ENCODE results near the gene IST1. TPM values are rescaled to one million over a fixed set of nuclear protein-coding genes. Genes with fewer than 3 reads are reported as not detected.

IST1 gene
- total and polyA plus RNA-seq, 10 donors, result 99.0 to 249 (median 213) TPM

- peaks cover 11 to 100% (median 96%) of the 10 kb centered on the region in 6 donors for H3K36me3 ChIP-seq
- H3K9me3 ChIP-seq, result peaks cover 0 to 8% (median 3%) of the 10 kb centered on the region in 8 donors
- no peak overlapping the region for H3K4me3 ChIP-seq
- 89 to 97% (median 92%) methylated on average over 10 of the region's 10 CpGs for WGBS, 5 donors
- no peaks in the 10 kb centered on the region for H3K27me3 ChIP-seq (replicated peaks in 1 of 7)
- no peak for DNase-seq
- H3K4me1 ChIP-seq, result peaks cover 0 to 57% (median 34%) of the 10 kb centered on the region in 6 donors
- peak overlapping the region in 1 of 8 donors; percentile 24 for H3K27ac ChIP-seq
- intact Hi-C loops (cut with DNase I; ENCODE audit: low total_unique reads), result no loop called here
- TF ChIP-seq, protein P1, sequence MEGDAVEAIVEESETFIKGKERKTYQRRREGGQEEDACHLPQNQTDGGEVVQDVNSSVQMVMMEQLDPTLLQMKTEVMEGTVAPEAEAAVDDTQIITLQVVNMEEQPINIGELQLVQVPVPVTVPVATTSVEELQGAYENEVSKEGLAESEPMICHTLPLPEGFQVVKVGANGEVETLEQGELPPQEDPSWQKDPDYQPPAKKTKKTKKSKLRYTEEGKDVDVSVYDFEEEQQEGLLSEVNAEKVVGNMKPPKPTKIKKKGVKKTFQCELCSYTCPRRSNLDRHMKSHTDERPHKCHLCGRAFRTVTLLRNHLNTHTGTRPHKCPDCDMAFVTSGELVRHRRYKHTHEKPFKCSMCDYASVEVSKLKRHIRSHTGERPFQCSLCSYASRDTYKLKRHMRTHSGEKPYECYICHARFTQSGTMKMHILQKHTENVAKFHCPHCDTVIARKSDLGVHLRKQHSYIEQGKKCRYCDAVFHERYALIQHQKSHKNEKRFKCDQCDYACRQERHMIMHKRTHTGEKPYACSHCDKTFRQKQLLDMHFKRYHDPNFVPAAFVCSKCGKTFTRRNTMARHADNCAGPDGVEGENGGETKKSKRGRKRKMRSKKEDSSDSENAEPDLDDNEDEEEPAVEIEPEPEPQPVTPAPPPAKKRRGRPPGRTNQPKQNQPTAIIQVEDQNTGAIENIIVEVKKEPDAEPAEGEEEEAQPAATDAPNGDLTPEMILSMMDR (IDR thresholded peaks at IDR 0.05 in 8 of 11, conservative IDR thresholded peaks at IDR 0.05 in 3 of 11), result no peak
- peak; percentile 5 to 26 (median 19) for TF ChIP-seq POLR2AphosphoS5 (IDR thresholded peaks at IDR 0.05)
- no peak for TF ChIP-seq POLR2A (IDR thresholded peaks at IDR 0.05)
Measured at GRCh38 chr16:71923941-71924690, 28.8 kb downstream of the IST1 start.

DNA sequence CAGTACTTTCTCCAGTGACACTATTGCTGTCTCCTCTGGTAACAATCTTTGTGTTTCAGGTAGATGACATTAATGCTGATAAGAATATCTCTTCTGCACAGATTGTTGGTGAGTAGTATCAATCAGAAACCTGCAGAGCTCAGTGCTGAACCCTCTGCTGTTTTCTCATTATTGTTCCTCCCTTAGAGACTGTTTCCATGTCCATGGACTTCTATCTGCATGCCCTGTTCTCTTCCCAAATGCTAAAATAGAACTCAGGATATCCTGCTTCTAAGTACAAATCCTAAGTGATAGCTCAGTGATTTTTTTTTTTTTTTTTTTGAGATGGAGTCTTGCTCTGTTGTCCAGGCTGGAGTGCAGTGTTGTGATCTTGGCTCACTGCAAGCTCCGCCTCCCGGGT, 29.4 kb downstream of the IST1 start:
- TF ChIP-seq POLR2AphosphoS5 (IDR thresholded peaks at IDR 0.05) (no peak), POLR2A (IDR thresholded peaks at IDR 0.05) (no peak)
- TF ChIP-seq, protein P1 (IDR thresholded peaks at IDR 0.05 in 8 of 11, conservative IDR thresholded peaks at IDR 0.05 in 3 of 11), result no peak
- peak overlapping the region in 1 of 8 donors; percentile 24 for H3K27ac ChIP-seq
- 88 to 96% (median 94%) methylated on average over 2 of the region's 2 CpGs for WGBS, 5 donors

DNA sequence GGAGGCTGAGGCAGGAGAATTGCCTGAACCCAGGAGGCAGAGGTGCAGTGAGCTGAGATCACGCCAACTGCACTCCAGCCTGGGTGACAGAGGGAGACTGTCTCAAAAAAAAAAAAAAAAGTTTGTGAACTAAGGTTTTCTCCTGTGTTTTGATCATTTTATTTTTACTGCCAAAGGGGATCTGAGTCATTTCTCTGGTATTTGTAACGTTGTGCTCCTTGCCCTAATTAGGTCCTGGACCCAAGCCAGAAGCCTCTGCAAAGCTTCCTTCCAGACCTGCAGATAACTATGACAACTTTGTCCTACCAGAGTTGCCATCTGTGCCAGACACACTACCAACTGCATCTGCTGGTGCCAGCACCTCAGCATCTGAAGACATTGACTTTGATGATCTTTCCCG, 32.1 kb downstream of the IST1 start:
- Histone ChIP-seq H3K27ac (peak overlapping the region in 4 of 8 donors; percentile 14 to 65 (median 54)), H3K36me3 (peaks cover 6 to 100% (median 80%) of the 10 kb centered on the region in 6 donors), H3K9me3 (no peaks in the 10 kb centered on the region), H3K4me1 (peaks cover 0 to 66% (median 28%) of the 10 kb centered on the region in 6 donors), H3K4me3 (no peak overlapping the region), H3K27me3 (replicated peaks in 1 of 7) (no peaks in the 10 kb centered on the region)
- TF ChIP-seq, protein P1 (IDR thresholded peaks at IDR 0.05 in 8 of 11, conservative IDR thresholded peaks at IDR 0.05 in 3 of 11), result no peak
- TF ChIP-seq POLR2AphosphoS5 (IDR thresholded peaks at IDR 0.05) (no peak), POLR2A (IDR thresholded peaks at IDR 0.05) (no peak)
- intact Hi-C loops (cut with DNase I; ENCODE audit: low total_unique reads), result no loop called here
- WGBS, 5 donors, result 52 to 63% (median 56%) methylated on average over 3 of the region's 3 CpGs
- DNase-seq, result no peak

More for the DNA sequence above, 29.4 kb downstream of the IST1 start:
- no peak for DNase-seq
- no peaks in the 10 kb centered on the region for H3K27me3 ChIP-seq (replicated peaks in 1 of 7)
- H3K4me3 ChIP-seq, result no peak overlapping the region
- peaks cover 0 to 54% (median 31%) of the 10 kb centered on the region in 6 donors for H3K4me1 ChIP-seq
- H3K9me3 ChIP-seq, result peaks cover 0 to 2% (median 0%) of the 10 kb centered on the region in 8 donors
- intact Hi-C loops (cut with DNase I; ENCODE audit: low total_unique reads), result no loop called here
- peaks cover 11 to 100% (median 95%) of the 10 kb centered on the region in 6 donors for H3K36me3 ChIP-seq

DNA sequence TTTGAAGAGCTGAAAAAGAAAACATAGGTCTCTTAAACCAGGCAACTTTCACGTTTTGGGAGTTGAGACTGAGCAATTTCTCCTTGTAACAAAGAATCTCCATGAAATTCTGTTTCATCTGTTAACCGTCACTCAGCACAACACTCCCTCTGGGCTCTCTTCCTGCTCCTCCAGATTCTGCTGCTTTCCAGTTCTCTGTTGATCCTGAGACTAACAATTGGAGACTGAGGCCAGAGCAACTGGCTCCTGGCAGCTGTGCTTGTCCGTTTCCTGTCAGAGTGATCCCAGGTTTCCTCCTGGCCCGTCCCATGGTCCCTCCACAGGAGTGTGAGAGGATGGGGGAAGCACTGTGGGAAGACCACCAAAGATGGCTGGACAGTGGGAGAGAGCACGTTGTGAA, 32.5 kb downstream of the IST1 start:
- intact Hi-C loops (cut with DNase I; ENCODE audit: low total_unique reads), result no loop called here
- Histone ChIP-seq H3K4me1 (peaks cover 0 to 66% (median 28%) of the 10 kb centered on the region in 6 donors), H3K27ac (peak overlapping the region in 4 of 8 donors; percentile 14 to 65 (median 54)), H3K27me3 (replicated peaks in 1 of 7) (no peaks in the 10 kb centered on the region), H3K36me3 (peaks cover 6 to 100% (median 77%) of the 10 kb centered on the region in 6 donors), H3K4me3 (no peak overlapping the region), H3K9me3 (no peaks in the 10 kb centered on the region)
- no peak for DNase-seq
- TF ChIP-seq POLR2A (IDR thresholded peaks at IDR 0.05), result no peak
- TF ChIP-seq, protein P1 (IDR thresholded peaks at IDR 0.05 in 8 of 11, conservative IDR thresholded peaks at IDR 0.05 in 3 of 11), result no peak
- no peak for TF ChIP-seq POLR2AphosphoS5 (IDR thresholded peaks at IDR 0.05)
- WGBS, 5 donors, result 56 to 79% (median 74%) methylated on average over 5 of the region's 5 CpGs
